ENCODE results near the gene ELK3. TPM values are rescaled to one million over a fixed set of nuclear protein-coding genes. Genes with fewer than 3 reads are reported as not detected.

ELK3 gene
- total RNA-seq, 3 donors from 2014 or later, result 33.8 to 43.1 (median 33.9) TPM

- H3K4me3 Mint-ChIP-seq, result peak overlapping the region; percentile 71
- H3K27me3 Mint-ChIP-seq (ENCODE audit: low read depth), result no peaks in the 10 kb centered on the region
- ATAC-seq (peak in 1 of 2 donors; percentile 42), DNase-seq (no peak)
- H3K36me3 Mint-ChIP-seq (ENCODE audit: insufficient read depth), result peaks cover 10% of the 10 kb centered on the region
- peaks cover 83% of the 10 kb centered on the region for H3K4me1 Mint-ChIP-seq (ENCODE audit: low read depth)
- H3K9me3 Mint-ChIP-seq, result no peaks in the 10 kb centered on the region
These were observed 18.5 kb downstream of the ELK3 start for GRCh38 chr12:96212456-96213375.

GRCh38 chr12:96213869-96214268, 19.7 kb downstream of the ELK3 start:
- Mint-ChIP-seq H3K4me1 (ENCODE audit: low read depth) (peaks cover 71% of the 10 kb centered on the region), H3K36me3 (ENCODE audit: insufficient read depth) (peaks cover 13% of the 10 kb centered on the region), H3K27me3 (ENCODE audit: low read depth) (no peaks in the 10 kb centered on the region), H3K4me3 (no peak overlapping the region), H3K9me3 (no peaks in the 10 kb centered on the region)
- DNase-seq, result no peak
- ATAC-seq, result no peak

DNA sequence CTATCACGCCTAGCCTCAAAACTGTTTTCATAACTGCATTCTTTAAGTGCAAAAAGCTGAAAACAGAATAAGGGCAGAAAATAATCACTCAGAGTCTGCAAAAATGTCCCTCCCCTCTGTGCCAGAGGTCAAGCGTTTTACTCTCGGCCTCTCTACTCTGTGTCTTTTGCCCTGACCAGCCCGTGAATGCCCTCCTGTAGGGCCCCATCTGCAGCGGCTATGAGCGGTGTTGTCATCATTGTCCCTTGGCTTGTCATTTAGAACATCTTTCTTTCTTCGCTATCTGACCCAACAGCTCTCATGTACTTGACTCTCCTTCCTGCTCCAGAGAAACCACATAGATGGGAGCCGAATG, 21.7 kb downstream of the ELK3 start:
- no peaks in the 10 kb centered on the region for H3K27me3 Mint-ChIP-seq (ENCODE audit: low read depth)
- no peak for DNase-seq
- peaks cover 53% of the 10 kb centered on the region for H3K4me1 Mint-ChIP-seq (ENCODE audit: low read depth)
- ATAC-seq, result no peak
- no peak overlapping the region for H3K4me3 Mint-ChIP-seq
- no peaks in the 10 kb centered on the region for H3K9me3 Mint-ChIP-seq
- H3K36me3 Mint-ChIP-seq (ENCODE audit: insufficient read depth), result peaks cover 21% of the 10 kb centered on the region

GRCh38 chr12:96218989-96219678, 25.0 kb downstream of the ELK3 start:
- Mint-ChIP-seq H3K27me3 (ENCODE audit: low read depth) (no peaks in the 10 kb centered on the region), H3K36me3 (ENCODE audit: insufficient read depth) (peaks cover 32% of the 10 kb centered on the region), H3K4me1 (ENCODE audit: low read depth) (peaks cover 29% of the 10 kb centered on the region), H3K4me3 (no peak overlapping the region), H3K9me3 (no peaks in the 10 kb centered on the region)
- DNase-seq, result no peak
- no peak for ATAC-seq

DNA sequence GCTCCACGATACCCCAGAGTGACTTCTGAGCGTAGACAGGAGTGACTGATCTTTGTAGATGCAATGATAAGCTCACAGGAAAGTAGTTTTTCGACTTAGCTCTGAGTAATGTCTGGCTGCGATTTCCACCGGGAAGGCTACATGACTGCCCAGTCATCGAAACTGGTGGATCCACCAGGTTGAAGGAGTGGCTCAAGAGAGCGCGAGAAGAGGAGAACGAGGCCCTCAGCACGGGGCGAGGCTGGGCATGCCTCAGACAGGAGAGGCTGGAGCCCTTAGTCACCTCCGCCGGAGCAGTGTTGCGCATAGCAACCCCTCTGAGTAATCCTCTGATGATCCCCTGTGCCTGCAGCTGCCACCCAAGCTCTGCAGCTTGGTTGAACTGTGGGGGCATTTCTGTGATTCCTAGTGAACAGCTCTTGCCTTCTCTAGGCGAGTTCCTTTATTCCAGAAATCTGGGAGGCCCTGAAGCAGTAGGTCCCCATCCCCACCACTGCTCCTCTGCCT, 25.6 kb downstream of the ELK3 start:
- no peaks in the 10 kb centered on the region for H3K27me3 Mint-ChIP-seq (ENCODE audit: low read depth)
- ATAC-seq (peak in 1 of 2 donors; percentile 13), DNase-seq (no peak)
- H3K4me1 Mint-ChIP-seq (ENCODE audit: low read depth), result peaks cover 27% of the 10 kb centered on the region
- H3K36me3 Mint-ChIP-seq (ENCODE audit: insufficient read depth), result peaks cover 33% of the 10 kb centered on the region
- H3K9me3 Mint-ChIP-seq, result no peaks in the 10 kb centered on the region
- no peak overlapping the region for H3K4me3 Mint-ChIP-seq

DNA sequence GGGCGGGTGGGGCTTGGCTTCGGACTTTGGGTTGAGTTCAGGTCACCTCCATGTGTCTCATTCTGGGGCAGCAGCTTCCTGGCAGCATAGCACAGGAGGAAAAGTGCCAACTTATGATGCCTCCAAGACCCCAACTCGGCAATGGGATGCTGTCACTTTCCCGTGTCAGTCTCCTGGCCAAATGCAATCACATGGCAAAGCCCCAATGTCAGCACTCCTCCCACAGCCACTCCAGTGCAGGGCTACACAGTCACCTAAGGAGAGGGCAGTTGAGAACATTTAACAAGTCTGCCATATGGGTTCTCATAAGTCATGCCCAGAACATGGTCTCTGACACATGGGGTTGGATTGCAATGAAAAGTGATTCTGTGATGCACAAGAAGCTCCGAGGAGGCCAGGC, 26.7 kb downstream of the ELK3 start:
- H3K4me3 Mint-ChIP-seq, result no peak overlapping the region
- no peak for ATAC-seq
- no peaks in the 10 kb centered on the region for H3K27me3 Mint-ChIP-seq (ENCODE audit: low read depth)
- no peaks in the 10 kb centered on the region for H3K9me3 Mint-ChIP-seq
- peaks cover 25% of the 10 kb centered on the region for H3K4me1 Mint-ChIP-seq (ENCODE audit: low read depth)
- peaks cover 39% of the 10 kb centered on the region for H3K36me3 Mint-ChIP-seq (ENCODE audit: insufficient read depth)
- no peak for DNase-seq

DNA sequence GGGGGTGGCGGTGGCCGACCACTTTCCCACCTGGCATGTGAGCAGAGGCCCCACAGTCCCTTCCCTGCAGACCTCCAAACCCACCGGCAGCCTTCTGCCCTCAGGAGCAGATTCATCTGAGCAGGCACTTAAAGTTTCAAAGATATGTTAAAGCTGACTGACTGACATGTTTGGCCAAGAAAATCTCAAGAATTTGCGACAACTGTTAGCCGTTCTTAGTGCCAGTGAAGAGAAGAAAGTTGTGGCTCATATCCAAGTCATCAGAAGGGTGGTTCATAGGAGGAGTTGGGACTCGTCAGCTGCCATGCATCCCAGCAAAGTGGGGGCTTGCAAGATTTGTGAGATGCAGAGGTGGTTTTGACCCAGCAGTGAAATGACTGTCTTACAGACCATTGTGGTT, 27.2 kb downstream of the ELK3 start:
- H3K9me3 Mint-ChIP-seq, result no peaks in the 10 kb centered on the region
- H3K4me1 Mint-ChIP-seq (ENCODE audit: low read depth), result peaks cover 24% of the 10 kb centered on the region

GRCh38 chr12:96223411-96224218, 29.4 kb downstream of the ELK3 start:
- H3K36me3 Mint-ChIP-seq (ENCODE audit: insufficient read depth), result peaks cover 46% of the 10 kb centered on the region
- ATAC-seq (peak in 1 of 2 donors; percentile 41), DNase-seq (no peak)
- no peaks in the 10 kb centered on the region for H3K9me3 Mint-ChIP-seq
- no peak overlapping the region for H3K4me3 Mint-ChIP-seq
- no peaks in the 10 kb centered on the region for H3K27me3 Mint-ChIP-seq (ENCODE audit: low read depth)
- peaks cover 34% of the 10 kb centered on the region for H3K4me1 Mint-ChIP-seq (ENCODE audit: low read depth)

More for the DNA sequence above, 27.2 kb downstream of the ELK3 start:
- DNase-seq (no peak), ATAC-seq (no peak)
- Mint-ChIP-seq H3K36me3 (ENCODE audit: insufficient read depth) (peaks cover 40% of the 10 kb centered on the region), H3K27me3 (ENCODE audit: low read depth) (no peaks in the 10 kb centered on the region), H3K4me3 (no peak overlapping the region)

GRCh38 chr12:96224219-96224615, 30.0 kb downstream of the ELK3 start:
- Mint-ChIP-seq H3K36me3 (ENCODE audit: insufficient read depth) (peaks cover 43% of the 10 kb centered on the region), H3K4me1 (ENCODE audit: low read depth) (peaks cover 36% of the 10 kb centered on the region), H3K9me3 (no peaks in the 10 kb centered on the region), H3K4me3 (no peak overlapping the region), H3K27me3 (ENCODE audit: low read depth) (no peaks in the 10 kb centered on the region)
- ATAC-seq, result no peak
- no peak for DNase-seq

- ATAC-seq (no peak), DNase-seq (no peak)
- Mint-ChIP-seq H3K27me3 (ENCODE audit: low read depth) (no peaks in the 10 kb centered on the region), H3K4me1 (ENCODE audit: low read depth) (peaks cover 34% of the 10 kb centered on the region), H3K9me3 (no peaks in the 10 kb centered on the region), H3K36me3 (ENCODE audit: insufficient read depth) (peaks cover 41% of the 10 kb centered on the region), H3K4me3 (no peak overlapping the region)
These were observed 31.1 kb downstream of the ELK3 start for GRCh38 chr12:96225044-96225855.

- no peaks in the 10 kb centered on the region for H3K9me3 Mint-ChIP-seq
- H3K36me3 Mint-ChIP-seq (ENCODE audit: insufficient read depth), result peaks cover 41% of the 10 kb centered on the region
- no peaks in the 10 kb centered on the region for H3K27me3 Mint-ChIP-seq (ENCODE audit: low read depth)
- DNase-seq (no peak), ATAC-seq (no peak)
- H3K4me1 Mint-ChIP-seq (ENCODE audit: low read depth), result peaks cover 34% of the 10 kb centered on the region
- no peak overlapping the region for H3K4me3 Mint-ChIP-seq
These were observed 31.8 kb downstream of the ELK3 start for GRCh38 chr12:96225994-96226399.

GRCh38 chr12:96226401-96226800, 32.2 kb downstream of the ELK3 start:
- DNase-seq (no peak), ATAC-seq (no peak)
- Mint-ChIP-seq H3K4me1 (ENCODE audit: low read depth) (peaks cover 34% of the 10 kb centered on the region), H3K9me3 (no peaks in the 10 kb centered on the region), H3K36me3 (ENCODE audit: insufficient read depth) (peaks cover 41% of the 10 kb centered on the region), H3K4me3 (no peak overlapping the region), H3K27me3 (ENCODE audit: low read depth) (no peaks in the 10 kb centered on the region)

DNA sequence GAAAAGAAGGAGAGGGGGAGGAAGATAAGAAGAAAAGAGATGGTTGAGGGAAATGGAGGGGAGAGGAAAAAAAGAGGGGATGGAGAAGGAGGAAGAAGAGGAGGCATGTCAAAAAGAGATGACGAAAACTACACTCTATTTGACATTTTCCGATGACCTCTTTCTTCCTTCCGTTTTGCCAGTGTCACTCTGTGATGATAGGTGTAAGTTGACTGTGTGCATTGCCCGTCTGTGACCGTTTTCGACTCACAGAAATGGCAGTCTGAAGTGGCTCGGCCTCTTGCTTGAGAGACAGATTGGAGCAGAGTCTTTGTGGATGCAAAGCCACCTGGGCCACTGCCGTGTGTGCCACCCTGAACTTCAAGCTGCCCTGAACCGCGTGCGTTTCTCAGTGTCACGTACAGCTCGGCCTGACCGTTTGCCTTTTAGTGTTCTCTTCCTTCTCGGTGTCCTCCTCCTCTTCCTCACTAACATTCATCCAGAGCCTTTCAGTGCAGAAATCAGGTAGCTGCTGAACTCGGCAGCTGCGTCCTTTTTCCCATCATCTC, 32.7 kb downstream of the ELK3 start:
- no peak overlapping the region for H3K4me3 Mint-ChIP-seq

More for the DNA sequence above, 32.7 kb downstream of the ELK3 start:
- Mint-ChIP-seq H3K36me3 (ENCODE audit: insufficient read depth) (peaks cover 43% of the 10 kb centered on the region), H3K27me3 (ENCODE audit: low read depth) (no peaks in the 10 kb centered on the region), H3K4me1 (ENCODE audit: low read depth) (peaks cover 34% of the 10 kb centered on the region), H3K9me3 (no peaks in the 10 kb centered on the region)
- ATAC-seq, result no peak
- no peak for DNase-seq

Measured in activated T-cell treated with anti-CD3 and anti-CD28 coated beads, Interleukin-2, amount 50 U/mL, for 4 hours (primary cell).